Natural killer cell (primary cell): ENCODE results near the gene LGR5. TPM values are rescaled to one million over a fixed set of nuclear protein-coding genes. Genes with fewer than 3 reads are reported as not detected.

Experiments used
- ATAC-seq, 3 donors: fragments of 150-1000 bp in 2 of 3; fragments of 200-7000 bp in 1 of 3; cut with Tn5 transposase; 1 replicate in 1 of 3; 2 replicates in 2 of 3; pipeline ENCODE4 v1.10.0; 2021; ENCODE audit warnings: mild to moderate bottlenecking in 2 of 3, moderate library complexity in 2 of 3
- DNase-seq, 2 donors: peaks; one replicate each; pipeline versions ENCODE4 v3.0.0 to v3.0.0-alpha.2; 2013 to 2021; ENCODE audit warnings: mixed read lengths in 1 of 2
- H3K27ac ChIP-seq: one replicate; pipeline ENCODE4 v1.5.1; 2013; ENCODE audit warnings: mild to moderate bottlenecking, low read length
- H3K27me3 ChIP-seq: one replicate; pipeline ENCODE4 v1.6.1; 2013; ENCODE audit warnings: low read length; ENCODE audit not compliant: control insufficient read depth, insufficient read depth
- H3K36me3 ChIP-seq: one replicate; pipeline ENCODE4 v1.6.1; 2013; ENCODE audit warnings: low read length; ENCODE audit not compliant: control insufficient read depth, insufficient read depth
- H3K4me1 ChIP-seq: one replicate; pipeline ENCODE4 v1.6.1; 2013; ENCODE audit warnings: low read length; ENCODE audit not compliant: control insufficient read depth, insufficient read depth
- H3K4me3 ChIP-seq: one replicate; pipeline ENCODE4 v1.5.1; 2013; ENCODE audit warnings: low read length
- H3K9me3 ChIP-seq: one replicate; pipeline ENCODE4 v1.6.1; 2013; ENCODE audit warnings: low read length; ENCODE audit not compliant: control insufficient read depth, insufficient read depth
- H3K27ac Mint-ChIP-seq, 2 donors: one replicate each; pipeline ENCODE4 v1.8.0; 2022; ENCODE audit warnings: mild to moderate bottlenecking in 2 of 2, mixed read lengths in 2 of 2, moderate library complexity in 1 of 2
- H3K27me3 Mint-ChIP-seq, 2 donors: one replicate each; pipeline ENCODE4 v1.8.0; 2022; ENCODE audit warnings: low read depth in 2 of 2, mixed read lengths in 2 of 2
- H3K36me3 Mint-ChIP-seq: one replicate; pipeline ENCODE4 v1.8.0; 2022; ENCODE audit warnings: mixed read lengths
- H3K4me1 Mint-ChIP-seq, 2 donors: one replicate each; pipeline ENCODE4 v1.8.0; 2022; ENCODE audit warnings: mixed read lengths in 2 of 2
- H3K4me3 Mint-ChIP-seq: one replicate; pipeline ENCODE4 v1.8.0; 2022; ENCODE audit warnings: mild to moderate bottlenecking, moderate library complexity, mixed read lengths
- H3K9me3 Mint-ChIP-seq, 2 donors: one replicate each; pipeline ENCODE4 v1.8.0; 2022; ENCODE audit warnings: mixed read lengths in 2 of 2
- CTCF ChIP-seq: fragments of 200-600 bp; IDR thresholded peaks from one replicate; pipeline ENCODE4 v1.8.0; 2022; ENCODE audit warnings: antibody characterized with exemption
- WGBS: methylation state at CpG from one replicate; pipeline ENCODE4 v1.1.7; 2013; ENCODE audit warnings: missing lambda C conversion rate; ENCODE audit not compliant: insufficient coverage; 5-methylcytosine and 5-hydroxymethylcytosine counted together
- intact Hi-C: fragments of 100-400 bp; cut with micrococcal nuclease; formaldehyde crosslinking; loops from one replicate; pipeline ENCODE4 v1.14.2; 2022
- total RNA-seq, 4 donors: library from RNA; stranded (reverse); fragments of 120-200 nt in 1 of 4; gene quantifications; one replicate each; pipeline versions ENCODE4 v1.2.3 to v1.2.4, GENCODE V29; 2013 to 2022

LGR5 gene
- total RNA-seq, 3 donors from 2014 or later (not counting 1 experiment from before 2014, with no cell fraction given) = not detected

GRCh38 chr12:71562676-71563595 lies 123.3 kb downstream of the LGR5 start:
- WGBS = 83% methylated on average over 11 of the region's 11 CpGs
- Mint-ChIP-seq H3K36me3 (no peaks in the 10 kb centered on the region), H3K4me3 (no peak overlapping the region), H3K9me3 (no peaks in the 10 kb centered on the region), H3K27me3 (peaks cover 9 to 11% of the 10 kb centered on the region in 2 donors), H3K4me1 (no peaks in the 10 kb centered on the region), H3K27ac (no peak overlapping the region)
- Histone ChIP-seq H3K9me3 (no peaks in the 10 kb centered on the region), H3K4me1 (no peaks in the 10 kb centered on the region), H3K36me3 (no peaks in the 10 kb centered on the region), H3K27ac (no peak overlapping the region), H3K27me3 (no peaks in the 10 kb centered on the region), H3K4me3 (no peak overlapping the region)
- intact Hi-C loops = no loop called here
- DNase-seq (no peak), ATAC-seq (no peak)
- no peak for TF ChIP-seq CTCF

- no peak for TF ChIP-seq CTCF
- Histone ChIP-seq H3K4me3 (no peak overlapping the region), H3K9me3 (no peaks in the 10 kb centered on the region), H3K27ac (no peak overlapping the region), H3K36me3 (no peaks in the 10 kb centered on the region), H3K4me1 (no peaks in the 10 kb centered on the region), H3K27me3 (peaks cover 3% of the 10 kb centered on the region)
- Mint-ChIP-seq H3K36me3 (no peaks in the 10 kb centered on the region), H3K9me3 (no peaks in the 10 kb centered on the region), H3K4me1 (no peaks in the 10 kb centered on the region), H3K27me3 (peaks cover 0 to 12% of the 10 kb centered on the region in 2 donors), H3K4me3 (no peak overlapping the region), H3K27ac (no peak overlapping the region)
- intact Hi-C loops = no loop called here
- WGBS = no CpG with 5 or more reads among the region's 1 CpG
- ATAC-seq = no peak
- no peak for DNase-seq
Measured at GRCh38 chr12:71565535-71565934, 125.9 kb downstream of the LGR5 start.

GRCh38 chr12:71566655-71567054 lies 127.1 kb downstream of the LGR5 start:
- Mint-ChIP-seq H3K9me3 (no peaks in the 10 kb centered on the region), H3K4me1 (no peaks in the 10 kb centered on the region), H3K4me3 (no peak overlapping the region), H3K27ac (no peak overlapping the region), H3K27me3 (peaks cover 0 to 12% of the 10 kb centered on the region in 2 donors), H3K36me3 (no peaks in the 10 kb centered on the region)
- 100% methylated on average over 1 of the region's 2 CpGs for WGBS
- Histone ChIP-seq H3K4me3 (no peak overlapping the region), H3K27me3 (peaks cover 3% of the 10 kb centered on the region), H3K27ac (no peak overlapping the region), H3K9me3 (no peaks in the 10 kb centered on the region), H3K4me1 (no peaks in the 10 kb centered on the region), H3K36me3 (no peaks in the 10 kb centered on the region)
- TF ChIP-seq CTCF = no peak
- no peak for ATAC-seq
- intact Hi-C loops = no loop called here
- no peak for DNase-seq
